GM10248 (cell line): ENCODE data around the gene GCC1.
"Not testable (repeated sequence)": the region's sequence is repeated elsewhere in the genome, so short reads cannot be mapped to it uniquely, and the experiment has no call there.

Experiments
- CTCF ChIA-PET: fragments of 300-600 bp; sonication (Branson Sonifier 250); formaldehyde crosslinking; extraction: SDS; loops from one replicate; lab custom pipeline; 2021; ENCODE audit warnings: antibody characterized with exemption; lab: Yijun Ruan, JAX
- POLR2A ChIA-PET: fragments of 350-650 bp; sonication (Branson Sonifier 250); formaldehyde crosslinking; extraction: SDS; loops from one replicate; lab custom pipeline; 2020; ENCODE audit warnings: antibody characterized with exemption; lab: Yijun Ruan, JAX
- DNase-seq: peaks from one replicate; pipeline ENCODE4 v3.0.0; 2012; ENCODE audit errors: extremely low spot score
- TF ChIP-seq, protein P1 (sequence below): IDR thresholded peaks from 2 replicates; pipeline ENCODE4 v1.5.1; 2012; ENCODE audit warnings: mild to moderate bottlenecking, low read depth; ENCODE audit errors: extremely low read depth, missing control alignments, control extremely low read depth

The GCC1 gene

DNA sequence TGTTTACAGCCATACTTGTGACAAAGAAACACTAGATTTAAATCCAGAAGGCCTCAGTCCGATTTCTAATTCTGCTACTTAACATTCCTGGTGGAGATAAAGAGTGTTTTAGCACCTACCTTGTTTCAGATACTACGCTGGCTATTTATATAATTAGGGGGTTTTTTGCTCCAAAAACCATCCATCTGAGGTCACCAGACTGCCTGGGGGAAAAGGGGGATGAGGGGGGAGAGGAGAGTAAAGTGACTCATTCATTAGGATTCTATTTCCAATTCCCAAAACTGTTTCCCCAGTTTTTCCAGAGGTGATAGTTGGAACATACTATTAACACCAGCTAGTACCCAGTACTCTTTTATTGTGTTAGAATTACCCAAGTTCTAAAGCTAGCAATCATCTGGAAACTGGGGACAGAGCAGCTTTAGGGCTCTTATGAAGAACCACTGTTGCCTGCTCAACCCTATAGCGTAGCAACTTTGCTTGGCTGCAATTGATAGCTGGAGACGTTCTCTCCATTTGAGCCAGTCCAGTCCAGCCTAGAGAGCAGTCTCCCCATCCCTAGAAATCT, 6.6 kb downstream of the GCC1 start:
- CTCF ChIA-PET, result interaction anchor here (1.8 to 2.1 kb wide), 2 partner anchors 10 to 131 kb away, joined by 4 to 5 read pairs; partner anchors contain the start of gene ARF5
- POLR2A ChIA-PET, result no interaction called here
- no peak for DNase-seq
- TF ChIP-seq, protein P1, sequence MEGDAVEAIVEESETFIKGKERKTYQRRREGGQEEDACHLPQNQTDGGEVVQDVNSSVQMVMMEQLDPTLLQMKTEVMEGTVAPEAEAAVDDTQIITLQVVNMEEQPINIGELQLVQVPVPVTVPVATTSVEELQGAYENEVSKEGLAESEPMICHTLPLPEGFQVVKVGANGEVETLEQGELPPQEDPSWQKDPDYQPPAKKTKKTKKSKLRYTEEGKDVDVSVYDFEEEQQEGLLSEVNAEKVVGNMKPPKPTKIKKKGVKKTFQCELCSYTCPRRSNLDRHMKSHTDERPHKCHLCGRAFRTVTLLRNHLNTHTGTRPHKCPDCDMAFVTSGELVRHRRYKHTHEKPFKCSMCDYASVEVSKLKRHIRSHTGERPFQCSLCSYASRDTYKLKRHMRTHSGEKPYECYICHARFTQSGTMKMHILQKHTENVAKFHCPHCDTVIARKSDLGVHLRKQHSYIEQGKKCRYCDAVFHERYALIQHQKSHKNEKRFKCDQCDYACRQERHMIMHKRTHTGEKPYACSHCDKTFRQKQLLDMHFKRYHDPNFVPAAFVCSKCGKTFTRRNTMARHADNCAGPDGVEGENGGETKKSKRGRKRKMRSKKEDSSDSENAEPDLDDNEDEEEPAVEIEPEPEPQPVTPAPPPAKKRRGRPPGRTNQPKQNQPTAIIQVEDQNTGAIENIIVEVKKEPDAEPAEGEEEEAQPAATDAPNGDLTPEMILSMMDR, result no peak

DNA sequence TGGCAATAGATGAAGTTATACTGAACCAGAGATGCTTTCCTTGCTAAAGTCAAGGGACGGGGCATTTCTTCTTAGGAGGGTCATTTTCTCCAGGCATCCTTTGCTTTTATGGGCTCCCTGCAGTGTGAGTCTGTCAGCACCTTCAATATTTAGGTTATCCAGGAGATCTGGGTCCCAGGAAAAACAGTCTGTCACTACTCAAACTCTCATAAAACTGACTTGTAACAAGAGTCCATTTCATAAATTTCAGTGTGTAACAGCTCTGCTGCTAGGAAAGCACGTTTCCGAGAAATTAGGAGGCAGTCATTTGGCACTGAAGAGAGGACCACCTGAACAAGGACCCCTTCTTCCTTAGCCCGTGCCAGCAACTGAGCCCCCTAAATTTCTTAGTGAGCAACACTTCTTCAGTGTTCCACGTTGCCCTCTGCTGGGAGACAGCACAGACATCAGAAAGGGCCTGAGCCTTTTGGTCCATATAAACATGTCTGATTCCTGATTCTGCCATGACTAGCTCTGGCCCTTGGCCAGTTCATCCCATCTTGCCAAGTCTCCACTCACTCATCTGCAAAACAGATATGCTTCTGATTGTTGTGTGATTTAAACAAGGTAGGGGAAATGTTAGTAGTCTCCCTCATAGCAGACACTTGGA, 7.2 kb downstream of the GCC1 start:
- POLR2A ChIA-PET, result no interaction called here
- no peak for DNase-seq
- CTCF ChIA-PET, result interaction anchor here (1.8 to 2.1 kb wide), 2 partner anchors 10 to 131 kb away, joined by 4 to 5 read pairs; partner anchors contain the start of gene ARF5
- TF ChIP-seq, protein P1, result peak; percentile 34

DNA sequence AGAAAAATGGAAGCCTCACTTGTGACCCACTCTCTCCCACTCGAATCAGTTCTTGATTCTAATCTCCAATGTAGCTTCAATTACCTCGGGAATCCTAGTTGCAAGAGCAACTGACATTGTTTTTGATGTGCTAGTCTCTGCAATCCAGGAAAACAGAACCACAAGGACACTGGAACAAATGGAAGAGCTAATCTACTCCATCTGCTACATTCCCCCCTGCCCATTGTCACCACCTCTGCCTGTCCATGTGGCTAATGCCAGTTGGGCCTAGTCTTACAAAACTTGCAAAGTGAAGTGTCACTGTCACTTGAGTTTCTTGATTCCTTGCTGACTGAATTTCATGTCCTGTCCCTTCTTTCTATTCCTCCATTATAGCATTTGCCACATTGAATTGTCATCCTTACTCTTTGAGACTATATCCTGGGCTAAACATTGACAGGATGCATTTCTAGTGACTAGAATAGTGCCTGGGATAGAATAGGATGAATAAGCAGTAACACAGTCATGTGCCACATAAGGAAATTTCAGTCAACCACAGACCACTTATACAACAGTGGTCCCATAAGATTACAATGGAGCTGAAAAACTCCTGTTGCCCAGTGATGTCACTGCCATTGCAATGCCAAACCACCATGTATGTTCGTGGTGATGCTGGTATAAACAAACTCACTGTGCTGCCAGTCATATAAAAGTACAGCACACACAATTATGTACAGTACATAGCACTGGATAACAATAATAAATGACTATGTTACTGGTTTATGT, 13.5 kb downstream of the GCC1 start:
- ChIA-PET POLR2A (no interaction called here), CTCF (interaction anchor here (1.0 to 2.8 kb wide), 5 partner anchors 10 to 125 kb away, joined by 3 to 10 read pairs (median 4); partner anchors contain the start of gene ARF5)
- TF ChIP-seq, protein P1, result no peak
- DNase-seq, result no peak

DNA sequence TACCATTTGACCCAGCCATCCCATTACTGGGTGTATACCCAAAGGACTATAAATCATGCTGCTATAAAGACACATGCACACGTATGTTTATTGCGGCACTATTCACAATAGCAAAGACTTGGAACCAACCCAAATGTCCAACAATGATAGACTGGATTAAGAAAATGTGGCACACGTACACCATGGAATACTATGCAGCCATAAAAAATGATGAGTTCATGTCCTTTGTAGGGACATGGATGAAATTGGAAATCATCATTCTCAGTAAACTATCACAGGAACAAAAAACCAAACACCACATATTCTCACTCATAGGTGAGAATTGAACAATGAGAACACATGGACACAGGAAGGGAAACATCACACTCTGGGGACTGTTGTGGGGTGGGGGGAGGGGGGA, 17.4 kb downstream of the GCC1 start:
- POLR2A ChIA-PET, DNase-seq, CTCF ChIA-PET: not testable (repeated sequence)

DNA sequence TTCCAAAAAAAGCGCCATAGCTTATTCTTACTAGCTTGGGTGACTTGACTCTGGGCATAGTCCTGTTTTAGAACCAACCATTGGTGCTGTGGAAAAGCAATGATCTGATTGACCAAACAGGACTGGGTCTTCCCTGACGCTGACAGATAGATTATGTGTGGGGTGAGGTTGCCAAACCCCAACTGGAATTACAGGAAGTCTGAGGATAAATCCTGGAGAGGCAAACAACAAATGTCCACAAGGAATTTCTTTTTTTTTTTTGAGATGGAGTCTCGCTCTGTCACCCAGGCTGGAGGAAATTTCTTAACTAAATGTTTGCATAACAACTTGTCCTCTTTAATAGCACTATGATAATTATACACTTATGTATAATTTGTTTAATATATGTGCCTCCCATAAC, 19.2 kb downstream of the GCC1 start:
- POLR2A ChIA-PET, result no interaction called here
- TF ChIP-seq, protein P1, result no peak
- no peak for DNase-seq
- CTCF ChIA-PET, result no interaction called here

DNA sequence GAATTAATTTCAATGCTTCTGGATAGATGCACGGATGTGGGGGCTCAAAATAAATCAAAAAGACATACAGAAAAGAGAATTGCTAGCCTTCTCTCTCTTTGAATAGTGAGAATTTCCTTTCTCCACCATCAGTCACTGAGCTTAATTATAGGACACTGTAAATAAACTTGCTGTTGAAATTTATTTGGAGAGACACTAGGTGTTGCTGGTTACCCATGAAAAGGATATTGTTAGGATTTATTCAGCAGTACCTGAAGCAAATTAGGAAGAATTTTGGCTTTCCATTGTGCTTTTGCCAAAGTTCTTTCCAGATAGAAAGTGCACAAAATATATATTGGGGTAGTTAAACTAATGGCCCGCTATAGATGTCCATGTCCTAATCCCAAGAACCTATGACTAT, 27.6 kb downstream of the GCC1 start:
- ChIA-PET CTCF (no interaction called here), POLR2A (no interaction called here)
- no peak for DNase-seq
- TF ChIP-seq, protein P1, result no peak
